BLaER1 (cell line): ENCODE results near the gene TLE4.
"Not testable (repeated sequence)": the region's sequence is repeated elsewhere in the genome, so short reads cannot be mapped to it uniquely, and the experiment has no call there.

Experiments used
- H3K27ac ChIP-seq: shearing (Covaris generic); formaldehyde crosslinking; 2 replicates; pipeline ENCODE4 v1.8.1; 2022
- H3K27me3 ChIP-seq: shearing (Covaris generic); formaldehyde crosslinking; 2 replicates; pipeline ENCODE4 v1.8.1; 2022
- H3K36me3 ChIP-seq: shearing (Covaris generic); formaldehyde crosslinking; 2 replicates; pipeline ENCODE4 v1.8.1; 2022
- H3K4me1 ChIP-seq: shearing (Covaris generic); formaldehyde crosslinking; 2 replicates; pipeline ENCODE4 v1.8.1; 2022
- H3K4me2 ChIP-seq: shearing (Covaris generic); formaldehyde crosslinking; 2 replicates; pipeline ENCODE4 v1.8.1; 2022
- H3K4me3 ChIP-seq: shearing (Covaris generic); formaldehyde crosslinking; 2 replicates; pipeline ENCODE4 v1.8.1; 2022
- H3K9ac ChIP-seq: shearing (Covaris generic); formaldehyde crosslinking; 2 replicates; pipeline ENCODE4 v1.8.1; 2022
- H3K9me3 ChIP-seq: shearing (Covaris generic); formaldehyde crosslinking; 2 replicates; pipeline ENCODE4 v1.8.1; 2022
- H4K20me1 ChIP-seq: shearing (Covaris generic); formaldehyde crosslinking; 2 replicates; pipeline ENCODE4 v1.8.1; 2022
- Cebpa-rat ChIP-seq: shearing (Covaris generic); IDR thresholded peaks from 2 replicates; pipeline ENCODE4 v1.8.1; 2022

The TLE4 gene

DNA sequence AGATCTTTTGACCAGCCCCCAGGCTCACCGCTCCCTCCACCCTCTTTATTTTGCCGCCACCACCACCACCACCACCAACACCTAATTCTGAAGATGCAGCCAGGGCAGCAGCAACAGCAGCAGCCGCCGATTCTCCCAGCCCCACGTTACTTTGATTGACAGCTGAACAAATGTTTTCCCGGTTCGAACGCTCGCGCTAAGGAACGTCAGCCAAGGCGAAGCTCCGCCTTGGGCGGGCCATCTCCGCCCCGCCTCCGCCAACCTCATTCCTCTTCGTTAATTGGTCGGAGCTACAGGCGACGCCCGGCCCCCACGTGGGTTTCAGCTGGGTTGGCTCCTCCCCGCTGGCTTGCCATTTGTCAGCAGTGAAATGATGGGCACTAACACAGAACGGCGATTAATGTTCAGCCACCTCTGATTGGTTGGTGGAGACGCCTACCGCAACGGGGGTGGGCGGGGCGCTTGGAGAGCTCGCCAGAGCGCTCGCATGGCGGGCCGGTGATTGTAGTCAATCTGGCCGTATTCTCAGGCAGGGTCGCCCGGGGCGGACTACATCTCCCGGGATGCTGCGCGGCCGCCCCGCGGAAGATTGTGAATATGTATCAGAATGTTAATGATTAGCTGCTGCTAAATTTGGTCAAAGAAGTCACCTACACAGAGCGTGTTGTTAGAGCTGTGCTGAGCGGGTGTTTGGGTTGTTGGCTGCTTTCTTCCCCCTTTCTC lies at the start of gene TLE4:
Gene TLE4 (plus strand): TSS at position 657 of the 723 bp plus-strand sequence. CDS start 826 bp downstream, outside the sequence.
- Histone ChIP-seq H4K20me1 (peaks cover 46% of the 10 kb centered on the region), H3K27me3 (no peaks in the 10 kb centered on the region), H3K4me3 (peak within 1 kb of the TSS; percentile 99), H3K4me2 (peak within 1 kb of the TSS; percentile 94), H3K9me3 (no peaks in the 10 kb centered on the region), H3K9ac (peak within 1 kb of the TSS; percentile 97), H3K27ac (peak within 1 kb of the TSS; percentile 98), H3K4me1 (peaks cover 30% of the 10 kb centered on the region), H3K36me3 (peaks cover 15% of the 10 kb centered on the region; the same call in 1 of the 2 replicates)
- no peak for TF ChIP-seq Cebpa-rat

DNA sequence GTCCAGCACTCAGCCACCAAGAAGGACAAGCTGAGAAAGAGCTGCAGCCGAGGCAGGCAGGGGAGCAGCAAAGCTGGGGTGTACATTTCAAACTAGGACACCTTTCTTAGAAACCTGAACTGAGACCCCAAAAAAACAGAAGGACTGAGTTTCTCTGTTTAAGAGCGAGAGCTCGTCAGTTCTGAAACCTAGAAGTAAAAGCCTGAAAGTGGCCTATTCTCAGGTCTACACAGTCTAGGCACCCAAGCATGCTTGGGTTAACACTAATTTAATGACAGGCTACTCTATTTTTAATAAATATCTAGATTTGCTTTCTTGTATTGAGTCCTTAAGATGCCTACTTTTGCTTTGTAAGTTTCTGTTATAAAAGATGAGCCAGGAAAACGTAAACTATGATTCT lies 49.0 kb upstream of the TLE4 start:
- H4K20me1 ChIP-seq: no peaks in the 10 kb centered on the region
- TF ChIP-seq Cebpa-rat: no peak
- H3K4me3 ChIP-seq: no peak overlapping the region
- H3K36me3 ChIP-seq: no peaks in the 10 kb centered on the region
- H3K9ac ChIP-seq: no peak overlapping the region
- no peaks in the 10 kb centered on the region for H3K27me3 ChIP-seq
- H3K9me3 ChIP-seq: no peaks in the 10 kb centered on the region
- no peak overlapping the region for H3K4me2 ChIP-seq
- no peak overlapping the region for H3K27ac ChIP-seq
- no peaks in the 10 kb centered on the region for H3K4me1 ChIP-seq

GRCh38 chr9:79524266-79524665 lies 47.5 kb upstream of the TLE4 start:
- Histone ChIP-seq H3K27ac (no peak overlapping the region), H3K27me3 (no peaks in the 10 kb centered on the region), H3K36me3 (no peaks in the 10 kb centered on the region), H3K9ac (no peak overlapping the region), H3K9me3 (no peaks in the 10 kb centered on the region), H4K20me1 (no peaks in the 10 kb centered on the region), H3K4me3 (no peak overlapping the region), H3K4me1 (no peaks in the 10 kb centered on the region), H3K4me2 (no peak overlapping the region)
- no peak for TF ChIP-seq Cebpa-rat

DNA sequence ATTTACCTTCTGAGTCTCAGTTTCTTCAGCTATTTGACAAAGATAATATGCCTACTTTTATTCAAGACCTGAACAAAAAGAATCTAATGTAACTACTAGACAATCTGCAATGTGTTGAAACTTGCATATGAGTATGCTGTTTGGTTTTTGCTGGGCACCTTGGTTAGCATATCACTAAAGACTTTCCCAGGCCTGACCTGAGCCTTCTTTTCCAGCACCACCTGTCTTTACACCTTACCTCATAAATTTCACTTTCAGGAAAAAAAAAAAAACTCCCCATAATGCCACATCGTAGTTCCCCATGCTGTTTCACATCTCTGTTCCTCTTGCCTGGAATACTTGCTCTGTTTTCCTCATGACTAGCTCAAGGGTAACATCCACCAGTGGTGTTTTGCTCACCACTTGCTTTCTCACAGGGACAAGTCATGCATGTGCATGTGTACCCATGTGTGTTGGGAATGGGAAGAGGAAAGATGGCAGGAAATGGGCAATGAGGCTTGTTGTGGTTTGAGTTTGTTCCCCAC lies 45.6 kb upstream of the TLE4 start:
- TF ChIP-seq Cebpa-rat: no peak
- Histone ChIP-seq H3K4me2 (no peak overlapping the region), H3K9ac (no peak overlapping the region), H3K4me1 (no peaks in the 10 kb centered on the region), H3K27me3 (no peaks in the 10 kb centered on the region), H3K9me3 (no peaks in the 10 kb centered on the region), H3K4me3 (no peak overlapping the region), H4K20me1 (no peaks in the 10 kb centered on the region), H3K27ac (no peak overlapping the region), H3K36me3 (no peaks in the 10 kb centered on the region)

DNA sequence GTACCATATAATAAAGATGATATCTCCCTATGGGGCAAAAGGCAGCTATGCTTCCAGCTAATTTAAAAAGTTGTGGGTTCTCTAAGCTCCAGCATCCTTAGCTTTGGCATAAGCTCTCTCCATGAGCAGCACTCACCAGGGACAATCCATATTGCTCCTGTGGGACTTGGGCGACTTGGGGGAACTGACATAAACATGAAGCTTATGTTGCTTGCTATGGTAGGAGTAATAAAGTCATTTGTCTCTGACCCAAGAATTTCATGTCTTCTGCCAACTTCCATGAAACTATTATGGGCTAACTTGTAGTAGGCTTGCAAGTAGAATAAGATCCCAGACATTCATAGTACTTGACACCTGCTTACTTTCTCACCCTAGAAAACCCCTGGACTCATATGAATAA lies 36.2 kb upstream of the TLE4 start:
- H3K4me1 ChIP-seq: no peaks in the 10 kb centered on the region
- H3K4me2 ChIP-seq: no peak overlapping the region
- TF ChIP-seq Cebpa-rat: no peak
- H4K20me1 ChIP-seq: no peaks in the 10 kb centered on the region
- H3K9ac ChIP-seq: no peak overlapping the region
- H3K9me3 ChIP-seq: peaks cover 9% of the 10 kb centered on the region
- no peak overlapping the region for H3K27ac ChIP-seq
- H3K4me3 ChIP-seq: no peak overlapping the region
- H3K27me3 ChIP-seq: no peaks in the 10 kb centered on the region
- H3K36me3 ChIP-seq: no peaks in the 10 kb centered on the region

GRCh38 chr9:79537838-79538237 lies 33.9 kb upstream of the TLE4 start:
- TF ChIP-seq Cebpa-rat: no peak
- no peak overlapping the region for H3K9ac ChIP-seq

DNA sequence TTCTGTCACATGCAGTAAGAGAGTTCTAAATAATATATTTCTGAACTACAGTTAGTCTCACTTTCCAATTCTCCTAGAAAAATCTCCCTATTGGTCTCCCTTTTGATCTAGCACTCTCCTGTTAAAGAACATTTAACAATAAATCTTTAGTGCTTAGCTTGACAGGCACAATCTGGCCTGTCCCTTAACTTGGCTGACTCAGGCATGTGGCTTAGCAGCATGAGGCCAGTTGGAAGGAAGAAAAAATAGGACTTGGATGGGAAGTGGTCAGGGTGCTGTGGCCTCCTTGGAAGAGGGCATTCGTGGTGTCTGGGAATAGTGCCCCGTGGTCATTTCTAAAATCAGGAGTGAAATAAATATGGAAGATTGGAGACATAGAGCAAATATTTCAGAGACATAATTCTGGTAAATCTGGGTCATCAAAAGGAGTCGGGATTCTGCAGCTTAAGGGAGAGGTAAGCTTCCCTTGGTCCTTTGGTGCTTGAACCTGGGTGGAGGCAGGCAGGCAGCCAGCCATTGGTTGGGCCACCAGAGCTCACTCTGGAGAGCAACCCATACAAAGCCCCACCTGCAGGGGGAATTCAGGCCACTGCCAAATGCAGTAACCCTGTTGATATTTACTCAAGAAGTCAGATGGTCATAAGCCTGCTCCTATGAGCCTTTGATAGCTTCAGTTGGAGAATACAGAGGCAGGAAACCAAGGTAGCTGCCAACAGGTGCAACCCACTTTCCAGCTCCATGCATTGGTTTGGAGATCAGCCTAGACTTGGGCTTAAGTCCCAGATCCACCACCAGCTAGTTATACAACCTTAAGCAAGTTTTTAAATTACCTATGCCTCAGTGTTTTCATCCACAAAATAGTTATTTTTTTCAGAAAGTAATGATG lies 28.8 kb upstream of the TLE4 start:
- H3K4me3 ChIP-seq: no peak overlapping the region
- TF ChIP-seq Cebpa-rat: no peak
- H3K4me2 ChIP-seq: no peak overlapping the region
- no peaks in the 10 kb centered on the region for H4K20me1 ChIP-seq
- no peak overlapping the region for H3K9ac ChIP-seq
- H3K4me1 ChIP-seq: peaks cover 12% of the 10 kb centered on the region
- H3K27ac ChIP-seq: no peak overlapping the region
- H3K27me3 ChIP-seq: no peaks in the 10 kb centered on the region
- H3K9me3 ChIP-seq: no peaks in the 10 kb centered on the region
- no peaks in the 10 kb centered on the region for H3K36me3 ChIP-seq

More at GRCh38 chr9:79537838-79538237, 33.9 kb upstream of the TLE4 start:
- H3K4me1 ChIP-seq: no peaks in the 10 kb centered on the region
- no peaks in the 10 kb centered on the region for H3K27me3 ChIP-seq
- H4K20me1 ChIP-seq: no peaks in the 10 kb centered on the region
- peaks cover 9% of the 10 kb centered on the region for H3K9me3 ChIP-seq
- no peak overlapping the region for H3K4me3 ChIP-seq
- no peak overlapping the region for H3K4me2 ChIP-seq
- no peaks in the 10 kb centered on the region for H3K36me3 ChIP-seq
- H3K27ac ChIP-seq: no peak overlapping the region

- not testable (repeated sequence) for H3K9ac ChIP-seq, H3K27ac ChIP-seq, H3K9me3 ChIP-seq, H3K27me3 ChIP-seq, H3K4me3 ChIP-seq, H3K36me3 ChIP-seq, H4K20me1 ChIP-seq
- Histone ChIP-seq H3K4me2 (peak overlapping the region; percentile 55), H3K4me1 (peaks cover 12% of the 10 kb centered on the region)
These were observed 27.4 kb upstream of the TLE4 start for GRCh38 chr9:79544375-79544774.

DNA sequence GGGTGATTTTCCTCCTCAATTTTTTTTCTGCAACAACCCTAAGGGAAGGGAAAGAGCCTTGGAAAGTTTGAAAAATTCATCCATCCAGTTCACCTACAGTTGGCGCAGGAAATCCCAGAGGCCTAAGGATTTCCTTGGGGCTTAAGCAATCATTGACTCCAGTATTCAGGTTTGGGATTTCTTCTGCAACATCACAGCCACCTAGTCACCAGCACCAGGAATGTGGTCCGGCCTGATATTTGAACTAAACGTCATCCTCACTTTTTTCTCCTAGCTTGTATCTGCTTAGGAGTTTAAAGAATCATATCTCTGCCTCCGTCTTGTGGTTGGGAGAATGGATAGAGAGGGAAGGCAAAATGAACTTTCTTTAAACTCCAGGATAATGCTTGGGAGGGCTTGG lies 20.2 kb upstream of the TLE4 start:
- no peaks in the 10 kb centered on the region for H3K4me1 ChIP-seq
- H4K20me1 ChIP-seq: no peaks in the 10 kb centered on the region
- H3K4me3 ChIP-seq: no peak overlapping the region
- peaks cover 7% of the 10 kb centered on the region; the same call in 1 of the 2 replicates for H3K9me3 ChIP-seq
- no peak overlapping the region for H3K27ac ChIP-seq
- H3K4me2 ChIP-seq: no peak overlapping the region
- TF ChIP-seq Cebpa-rat: no peak
- no peaks in the 10 kb centered on the region for H3K27me3 ChIP-seq
- H3K36me3 ChIP-seq: no peaks in the 10 kb centered on the region
- H3K9ac ChIP-seq: no peak overlapping the region

DNA sequence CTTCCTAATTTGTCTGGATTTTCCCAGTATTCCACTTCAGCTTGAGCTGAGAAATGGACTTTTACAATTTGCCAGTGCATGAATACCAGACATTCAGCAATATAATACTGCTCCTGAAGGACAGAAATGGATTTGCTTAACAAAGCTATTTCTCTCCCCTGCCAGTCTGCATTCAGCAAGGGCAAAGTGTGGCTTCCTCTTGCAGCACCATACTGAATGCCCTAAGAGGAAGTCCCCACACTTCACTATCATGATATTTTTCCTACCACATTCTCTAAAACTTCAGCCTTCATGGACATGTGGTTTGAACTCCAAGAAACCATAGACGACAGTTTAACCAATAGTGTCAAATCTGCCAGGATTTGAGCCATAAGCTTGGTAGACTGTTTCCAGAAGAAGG lies 19.8 kb upstream of the TLE4 start:
- H3K4me3 ChIP-seq: no peak overlapping the region
- no peak overlapping the region for H3K9ac ChIP-seq
- no peak for TF ChIP-seq Cebpa-rat
- H3K27me3 ChIP-seq: no peaks in the 10 kb centered on the region
- no peak overlapping the region for H3K4me2 ChIP-seq
- H4K20me1 ChIP-seq: no peaks in the 10 kb centered on the region
- H3K9me3 ChIP-seq: peaks cover 7% of the 10 kb centered on the region; the same call in 1 of the 2 replicates
- no peaks in the 10 kb centered on the region for H3K4me1 ChIP-seq
- H3K36me3 ChIP-seq: no peaks in the 10 kb centered on the region
- no peak overlapping the region for H3K27ac ChIP-seq
